ENCODE data around the gene SLC25A40. TPM values are rescaled to one million over a fixed set of nuclear protein-coding genes. Genes with fewer than 3 reads are reported as not detected.
"Not testable (repeated sequence)": the region's sequence is repeated elsewhere in the genome, so short reads cannot be mapped to it uniquely, and the experiment has no call there.

The SLC25A40 gene
- total RNA-seq, 4 donors from 2014 or later: 1.4 to 50.8 (median 25.4) TPM

DNA sequence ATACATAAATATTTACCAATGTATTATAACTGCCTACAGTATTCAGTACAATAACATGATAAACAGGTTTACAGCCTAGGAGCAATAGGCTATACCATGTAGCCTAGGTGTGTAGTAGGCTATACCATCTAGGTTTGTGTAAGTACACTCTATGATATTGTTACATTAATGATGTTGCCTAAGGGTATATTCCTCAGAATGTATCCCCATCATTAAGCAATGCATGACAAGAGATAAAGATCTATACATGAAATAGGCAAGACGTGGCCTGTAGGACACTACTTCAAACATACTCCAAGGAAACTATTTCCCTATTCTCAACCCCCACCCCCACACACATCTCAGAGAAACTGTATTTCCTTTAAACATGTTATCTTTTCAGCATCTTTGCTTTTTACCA, 42.6 kb upstream of the SLC25A40 start:
- DNase-seq: no peak
- in situ Hi-C loops (cut with MboI; ENCODE audit: low pct_ligation_motif_present in 1 of 4, low pct_unique_long_range_greater_than_20kb in 1 of 4, low sequenced_read_pairs in 3 of 4) (no loop called here), intact Hi-C loops (cut with DNase I; ENCODE audit: low total_unique reads) (no loop called here)
- no peaks in the 10 kb centered on the region for H3K9me3 ChIP-seq
- no peaks in the 10 kb centered on the region for H3K36me3 ChIP-seq
- no peaks in the 10 kb centered on the region for H3K27me3 ChIP-seq
- no peaks in the 10 kb centered on the region for H3K4me1 ChIP-seq
- WGBS, 2 donors (ENCODE audit: low coverage in 1 of 2): 69 to 92% methylated on average over 1 of the region's 1 CpG
- H3K27ac ChIP-seq: no peak overlapping the region
- no peak overlapping the region for H3K4me3 ChIP-seq
- TF ChIP-seq EP300 (IDR thresholded peaks at IDR 0.05; ENCODE audit: low read depth) (no peak), POLR2AphosphoS5 (IDR thresholded peaks at IDR 0.05) (no peak), POLR2A (IDR thresholded peaks at IDR 0.05) (no peak)
- TF ChIP-seq, protein P1, sequence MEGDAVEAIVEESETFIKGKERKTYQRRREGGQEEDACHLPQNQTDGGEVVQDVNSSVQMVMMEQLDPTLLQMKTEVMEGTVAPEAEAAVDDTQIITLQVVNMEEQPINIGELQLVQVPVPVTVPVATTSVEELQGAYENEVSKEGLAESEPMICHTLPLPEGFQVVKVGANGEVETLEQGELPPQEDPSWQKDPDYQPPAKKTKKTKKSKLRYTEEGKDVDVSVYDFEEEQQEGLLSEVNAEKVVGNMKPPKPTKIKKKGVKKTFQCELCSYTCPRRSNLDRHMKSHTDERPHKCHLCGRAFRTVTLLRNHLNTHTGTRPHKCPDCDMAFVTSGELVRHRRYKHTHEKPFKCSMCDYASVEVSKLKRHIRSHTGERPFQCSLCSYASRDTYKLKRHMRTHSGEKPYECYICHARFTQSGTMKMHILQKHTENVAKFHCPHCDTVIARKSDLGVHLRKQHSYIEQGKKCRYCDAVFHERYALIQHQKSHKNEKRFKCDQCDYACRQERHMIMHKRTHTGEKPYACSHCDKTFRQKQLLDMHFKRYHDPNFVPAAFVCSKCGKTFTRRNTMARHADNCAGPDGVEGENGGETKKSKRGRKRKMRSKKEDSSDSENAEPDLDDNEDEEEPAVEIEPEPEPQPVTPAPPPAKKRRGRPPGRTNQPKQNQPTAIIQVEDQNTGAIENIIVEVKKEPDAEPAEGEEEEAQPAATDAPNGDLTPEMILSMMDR (IDR thresholded peaks at IDR 0.05): no peak

DNA sequence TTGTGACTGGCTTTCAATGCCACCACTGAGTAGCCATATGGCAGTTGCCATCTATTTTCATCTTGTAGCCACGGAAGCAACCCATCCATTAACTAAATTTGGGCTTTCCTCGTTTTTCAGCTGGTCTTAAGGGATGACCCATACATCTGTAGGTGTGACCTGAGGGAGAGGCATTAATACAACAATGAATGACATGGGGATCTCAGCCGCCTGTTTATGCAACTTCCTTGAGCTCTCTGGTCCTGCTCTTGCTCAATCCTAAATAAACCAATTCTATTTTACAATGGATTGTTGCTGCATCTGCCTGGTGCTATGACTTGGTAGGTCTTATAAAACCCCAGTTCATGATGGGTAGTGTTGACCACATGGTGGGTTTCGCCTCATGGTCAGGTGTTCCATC, 36.0 kb upstream of the SLC25A40 start:
- in situ Hi-C loops (cut with MboI; ENCODE audit: low pct_ligation_motif_present in 1 of 4, low pct_unique_long_range_greater_than_20kb in 1 of 4, low sequenced_read_pairs in 3 of 4): no loop called here
- no peak overlapping the region for H3K27ac ChIP-seq
- H3K9me3 ChIP-seq: no peaks in the 10 kb centered on the region
- H3K4me3 ChIP-seq: no peak overlapping the region
- intact Hi-C loops (cut with DNase I; ENCODE audit: low total_unique reads): no loop called here
- H3K36me3 ChIP-seq: no peaks in the 10 kb centered on the region
- no peak for TF ChIP-seq POLR2AphosphoS5 (IDR thresholded peaks at IDR 0.05)
- TF ChIP-seq, protein P1 (IDR thresholded peaks at IDR 0.05): no peak
- no peak for TF ChIP-seq POLR2A (IDR thresholded peaks at IDR 0.05)
- TF ChIP-seq EP300 (IDR thresholded peaks at IDR 0.05; ENCODE audit: low read depth): no peak
- H3K4me1 ChIP-seq: no peaks in the 10 kb centered on the region
- WGBS, 2 donors (ENCODE audit: low coverage in 1 of 2): 92 to 93% methylated on average over 2 to 4 of the region's 4 CpGs
- no peaks in the 10 kb centered on the region for H3K27me3 ChIP-seq
- no peak for DNase-seq

DNA sequence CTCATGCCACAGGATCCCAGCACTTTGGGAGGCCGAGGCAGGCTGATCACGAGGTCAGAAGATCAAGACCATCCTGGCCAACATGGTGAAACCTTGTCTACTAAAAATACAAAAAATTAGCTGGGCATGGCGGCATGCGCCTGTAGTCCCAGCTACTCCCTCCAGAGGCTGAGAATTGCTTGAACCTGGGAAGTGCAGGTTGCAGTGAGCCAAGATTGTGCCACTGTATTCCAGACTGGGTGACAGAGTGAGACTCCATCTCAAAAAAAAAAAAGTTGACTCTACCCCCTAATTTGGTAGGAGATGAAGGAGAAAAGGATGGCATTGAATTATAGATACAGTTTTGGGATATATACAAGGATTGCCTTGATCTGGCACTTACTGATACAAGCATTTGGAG, 32.7 kb upstream of the SLC25A40 start:
- H3K36me3 ChIP-seq; H3K4me3 ChIP-seq; intact Hi-C loops (cut with DNase I; ENCODE audit: low total_unique reads); in situ Hi-C loops (cut with MboI; ENCODE audit: low pct_ligation_motif_present in 1 of 4, low pct_unique_long_range_greater_than_20kb in 1 of 4, low sequenced_read_pairs in 3 of 4); H3K27ac ChIP-seq; H3K9me3 ChIP-seq; H3K4me1 ChIP-seq; H3K27me3 ChIP-seq; DNase-seq: not testable (repeated sequence)
- 92 to 100% methylated on average over 4 of the region's 4 CpGs for WGBS, 2 donors (ENCODE audit: low coverage in 1 of 2)

DNA sequence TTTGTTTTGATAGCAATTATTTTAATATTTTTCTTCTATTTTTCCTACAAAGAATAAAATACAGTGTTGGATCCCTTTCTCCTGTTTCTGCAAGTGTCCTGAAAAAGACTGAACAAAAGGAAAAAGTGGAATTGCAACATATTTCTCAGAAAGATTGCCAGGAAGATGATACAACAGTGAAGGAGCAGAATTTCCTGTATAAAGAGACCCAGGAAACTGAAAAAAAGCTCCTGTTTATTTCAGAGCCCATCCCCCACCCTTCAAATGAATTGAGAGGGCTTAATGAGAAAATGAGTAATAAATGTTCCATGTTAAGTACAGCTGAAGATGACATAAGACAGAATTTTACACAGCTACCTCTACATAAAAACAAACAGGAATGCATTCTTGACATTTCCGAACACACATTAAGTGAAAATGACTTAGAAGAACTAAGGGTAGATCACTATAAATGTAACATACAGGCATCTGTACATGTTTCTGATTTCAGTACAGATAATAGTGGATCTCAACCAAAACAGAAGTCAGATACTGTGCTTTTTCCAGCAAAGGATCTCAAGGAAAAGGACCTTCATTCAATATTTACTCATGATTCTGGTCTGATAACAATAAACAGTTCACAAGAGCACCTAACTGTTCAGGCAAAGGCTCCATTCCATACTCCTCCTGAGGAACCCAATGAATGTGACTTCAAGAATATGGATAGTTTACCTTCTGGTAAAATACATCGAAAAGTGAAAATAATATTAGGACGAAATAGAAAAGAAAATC, 31.2 kb upstream of the SLC25A40 start:
- H3K36me3 ChIP-seq; H3K9me3 ChIP-seq; DNase-seq; intact Hi-C loops (cut with DNase I; ENCODE audit: low total_unique reads); in situ Hi-C loops (cut with MboI; ENCODE audit: low pct_ligation_motif_present in 1 of 4, low pct_unique_long_range_greater_than_20kb in 1 of 4, low sequenced_read_pairs in 3 of 4); H3K4me1 ChIP-seq; H3K27ac ChIP-seq; H3K4me3 ChIP-seq; H3K27me3 ChIP-seq: not testable (repeated sequence)
- 94 to 95% methylated on average over 3 of the region's 3 CpGs for whole genome bisulfite sequencing, 2 donors (ENCODE audit: low coverage in 1 of 2)

DNA sequence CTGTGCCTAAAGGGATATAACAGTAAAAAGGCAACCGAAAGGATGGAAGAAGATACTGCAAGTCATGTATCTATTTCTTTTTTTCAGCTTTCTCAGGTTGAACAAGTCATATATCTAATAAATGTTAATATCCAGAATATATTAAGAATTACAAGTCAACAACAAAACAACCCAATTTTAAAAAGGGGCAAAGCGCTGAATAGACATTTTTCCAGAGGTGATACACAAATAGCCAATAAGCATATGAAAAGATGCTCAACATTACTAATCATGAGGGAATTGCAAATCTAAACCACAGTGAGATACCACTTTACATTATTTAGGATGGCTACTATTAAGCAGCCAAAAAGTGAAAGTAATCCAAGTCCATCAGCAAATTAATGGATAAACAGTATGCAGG, 23.1 kb upstream of the SLC25A40 start:
- no peak for TF ChIP-seq POLR2AphosphoS5 (IDR thresholded peaks at IDR 0.05)
- TF ChIP-seq, protein P1 (IDR thresholded peaks at IDR 0.05): no peak
- TF ChIP-seq POLR2A (IDR thresholded peaks at IDR 0.05): no peak
- no peak for TF ChIP-seq EP300 (IDR thresholded peaks at IDR 0.05; ENCODE audit: low read depth)
- intact Hi-C loops (cut with DNase I; ENCODE audit: low total_unique reads): no loop called here
- no peaks in the 10 kb centered on the region for H3K27me3 ChIP-seq
- H3K4me3 ChIP-seq: no peak overlapping the region
- DNase-seq: no peak
- 95 to 100% methylated on average over 2 of the region's 2 CpGs for WGBS, 2 donors (ENCODE audit: low coverage in 1 of 2)
- no peak overlapping the region for H3K27ac ChIP-seq
- in situ Hi-C loops (cut with MboI; ENCODE audit: low pct_ligation_motif_present in 1 of 4, low pct_unique_long_range_greater_than_20kb in 1 of 4, low sequenced_read_pairs in 3 of 4): loop anchor here in 3 of 4 donors (25.0 kb wide), 2 partner anchors 387 to 562 kb away; partner anchors contain the start of gene CROT (in 3 of the 3)
- no peaks in the 10 kb centered on the region for H3K9me3 ChIP-seq
- H3K4me1 ChIP-seq: no peaks in the 10 kb centered on the region
- H3K36me3 ChIP-seq: peaks cover 0 to 13% (median 1%) of the 10 kb centered on the region in 4 donors
